GM21528 (cell line): ENCODE measurements around the gene SLC6A11.

ENCODE experiments used
- ATAC-seq: cut with Tn5 transposase; IDR thresholded peaks from one replicate; pipeline ENCODE4 v1.9.1; 2021; ENCODE audit warnings: mild to moderate bottlenecking, moderate library complexity; ENCODE audit not compliant: unreplicated experiment, low FRiP score

Gene SLC6A11

DNA sequence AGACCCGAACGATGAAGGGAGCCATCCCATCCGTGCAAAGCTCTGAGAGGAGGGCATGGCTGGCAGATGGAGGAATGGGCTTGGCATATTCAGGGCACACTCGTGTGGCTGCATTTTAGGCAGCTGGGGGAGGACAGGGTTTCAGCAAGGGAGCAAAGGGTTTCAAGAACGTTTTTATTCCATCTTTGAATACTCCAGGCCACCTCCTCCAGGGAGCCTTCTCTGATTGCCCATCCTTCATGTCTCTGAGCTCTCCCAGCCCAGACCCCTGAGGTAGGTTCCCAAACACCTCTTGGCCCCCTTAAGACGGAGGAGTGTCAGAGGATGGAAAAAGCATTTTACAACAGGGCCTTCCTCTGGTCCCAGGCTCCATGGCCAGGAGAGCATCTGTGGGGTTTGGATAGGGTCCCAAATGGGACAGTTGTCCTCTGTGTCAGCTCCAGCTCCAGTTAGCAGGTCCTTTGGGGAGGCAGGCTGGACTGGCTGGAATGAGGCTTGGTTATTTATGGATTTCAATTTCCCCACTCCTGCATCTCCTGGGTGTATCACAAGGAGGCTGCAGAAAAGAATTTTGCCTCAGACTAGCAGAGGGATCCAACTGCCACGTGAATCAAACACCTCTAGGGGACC is 158.8 kb downstream of the SLC6A11 start:
- no peak for ATAC-seq

DNA sequence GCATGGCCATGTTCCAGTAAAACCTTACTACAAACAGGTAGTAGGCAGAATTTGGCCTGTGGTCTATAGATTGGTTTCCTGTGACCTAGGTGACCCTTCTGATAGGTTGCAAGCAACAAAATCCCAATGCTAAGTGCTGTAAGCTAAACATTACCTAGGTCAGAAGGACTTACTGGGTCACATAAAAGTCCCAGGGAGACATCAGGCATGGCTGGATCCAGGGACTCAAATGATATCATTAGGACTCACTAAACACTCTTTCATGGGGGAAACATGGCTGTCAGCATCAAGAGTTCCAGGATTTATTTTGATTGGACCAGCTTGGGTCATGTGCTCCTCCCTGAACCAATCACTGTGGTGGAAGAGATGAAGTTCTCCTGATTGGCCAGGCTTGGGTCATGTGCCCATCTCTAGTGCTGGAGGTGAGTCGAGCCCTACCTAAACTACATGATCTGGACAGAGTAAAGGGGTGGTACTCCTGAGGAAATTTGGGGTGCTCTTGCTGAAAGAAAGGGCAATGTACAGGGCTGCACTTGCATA is 159.7 kb downstream of the SLC6A11 start:
- ATAC-seq, result no peak

DNA sequence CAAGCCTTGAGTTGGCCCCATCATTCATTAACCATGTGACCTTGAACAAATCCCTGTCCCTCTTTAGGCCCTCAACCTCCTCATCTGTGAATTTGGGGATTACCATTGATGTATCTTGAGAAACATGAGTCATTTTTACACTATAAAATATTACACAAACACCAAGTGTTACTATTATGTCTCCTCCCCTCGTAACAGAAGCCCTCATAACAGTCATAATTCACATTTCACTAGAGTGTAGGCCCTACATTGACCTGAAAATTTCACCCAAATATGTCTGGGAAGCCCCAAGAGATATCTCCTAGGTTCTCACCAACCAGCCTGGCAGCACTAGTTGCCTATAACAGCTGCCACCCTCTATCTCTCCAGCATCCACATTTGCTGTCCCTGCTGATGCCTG is 160.7 kb downstream of the SLC6A11 start:
- no peak for ATAC-seq

DNA sequence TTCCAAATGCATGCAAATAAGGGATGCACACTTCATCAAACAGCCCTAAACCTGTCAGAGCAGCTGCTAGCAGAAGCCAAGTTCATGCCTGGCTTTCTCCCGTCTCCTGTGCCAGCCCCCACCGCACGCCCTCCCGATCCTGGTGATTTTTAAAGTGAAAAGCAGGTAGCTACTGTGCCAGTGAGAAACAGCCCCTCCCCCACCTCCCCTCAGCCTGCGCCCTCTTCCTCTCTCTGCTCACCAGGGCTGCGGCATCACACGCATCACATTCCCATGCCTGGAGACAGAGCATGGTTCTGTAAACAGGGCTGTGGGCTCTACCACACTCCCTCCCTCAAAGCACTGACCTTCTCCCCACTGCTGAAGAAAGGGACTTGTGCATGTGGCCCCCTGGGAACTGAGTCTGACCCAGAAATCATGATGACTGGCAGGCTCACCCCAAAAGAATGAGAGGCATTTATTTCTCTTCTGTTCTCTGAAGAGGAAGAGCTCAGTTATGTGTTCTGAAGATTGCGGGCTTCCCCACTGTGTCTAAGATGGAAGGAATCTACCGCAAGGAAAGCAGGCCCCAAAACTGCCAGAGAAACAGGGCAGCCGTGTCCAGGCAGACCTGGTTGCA is 162.0 kb downstream of the SLC6A11 start:
- ATAC-seq, result no peak

DNA sequence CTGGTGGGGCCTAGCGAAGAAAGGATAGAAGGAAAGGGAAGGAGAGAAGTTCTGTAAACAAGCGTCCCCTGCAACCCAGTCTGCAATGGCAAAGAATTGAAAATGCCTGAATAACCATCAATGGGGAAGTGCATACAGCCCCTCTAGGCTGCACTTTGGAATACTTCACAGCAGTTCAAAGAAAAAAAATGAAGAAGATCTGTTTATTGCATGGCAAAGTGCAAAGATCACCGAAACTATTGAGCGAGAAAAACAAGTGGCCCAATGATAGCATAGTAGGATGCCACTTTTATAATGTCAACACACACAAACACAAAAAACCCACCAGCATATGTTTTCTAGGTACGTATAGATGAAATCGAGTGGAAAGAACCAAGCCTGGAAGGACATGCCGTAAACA is 162.9 kb downstream of the SLC6A11 start:
- no peak for ATAC-seq

DNA sequence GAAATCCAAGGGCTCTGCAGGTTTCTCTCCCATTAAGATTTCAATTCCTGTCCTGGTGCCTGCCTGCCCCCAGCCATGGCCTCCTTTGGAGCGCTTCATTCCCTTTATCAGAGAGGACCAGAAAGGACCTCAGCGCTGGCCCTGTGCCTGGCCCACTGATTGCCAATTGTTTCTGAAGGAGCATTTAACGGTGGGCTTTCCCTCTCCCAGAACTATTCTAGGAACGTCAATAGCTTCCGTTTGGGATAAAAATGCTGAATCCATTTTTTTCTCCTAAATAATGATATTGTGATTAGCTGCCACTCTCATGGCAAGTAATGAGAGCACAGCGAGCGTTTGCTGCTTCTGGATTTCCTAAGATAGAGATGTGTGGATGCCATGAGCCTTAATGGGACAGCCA is 164.3 kb downstream of the SLC6A11 start:
- ATAC-seq, result no peak

DNA sequence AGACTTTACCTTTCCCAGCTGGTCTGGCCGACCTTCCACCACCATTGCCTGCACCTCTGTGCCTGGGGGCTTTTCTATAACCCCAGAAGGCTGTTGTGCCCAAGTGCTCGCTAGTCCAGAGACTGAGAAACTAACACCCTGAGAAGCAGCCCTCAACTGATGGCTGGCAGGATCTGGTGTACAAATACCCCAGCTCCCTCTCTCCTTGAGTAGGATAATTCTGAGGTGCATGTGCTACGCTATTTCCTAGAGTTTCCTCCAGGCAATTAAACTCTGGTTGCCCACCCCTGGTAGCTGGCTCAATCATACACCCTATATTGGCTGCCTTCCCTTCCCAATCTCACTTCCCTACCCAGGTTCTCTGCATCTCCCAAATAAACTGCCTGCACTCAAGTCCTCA is 165.0 kb downstream of the SLC6A11 start:
- ATAC-seq, result no peak

DNA sequence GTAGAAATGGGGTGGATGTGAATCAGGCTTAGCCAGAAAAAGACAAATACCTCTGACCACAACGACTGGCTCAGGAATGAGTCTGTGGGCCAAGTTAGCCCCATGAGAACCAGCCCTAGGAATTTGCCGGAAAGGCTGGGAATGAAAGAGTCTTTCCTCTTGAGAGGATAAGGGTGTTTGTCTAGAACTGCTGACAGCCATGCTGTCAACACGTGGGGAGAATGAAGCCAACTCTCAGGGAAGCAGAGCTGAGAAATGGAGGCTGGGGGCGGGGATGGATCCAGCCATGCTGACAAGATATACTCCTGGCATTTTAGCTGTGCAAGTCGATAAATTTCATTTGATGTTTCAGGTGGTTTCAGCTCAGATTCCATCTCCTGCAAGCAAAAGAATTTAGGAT is 165.9 kb downstream of the SLC6A11 start:
- no peak for ATAC-seq

DNA sequence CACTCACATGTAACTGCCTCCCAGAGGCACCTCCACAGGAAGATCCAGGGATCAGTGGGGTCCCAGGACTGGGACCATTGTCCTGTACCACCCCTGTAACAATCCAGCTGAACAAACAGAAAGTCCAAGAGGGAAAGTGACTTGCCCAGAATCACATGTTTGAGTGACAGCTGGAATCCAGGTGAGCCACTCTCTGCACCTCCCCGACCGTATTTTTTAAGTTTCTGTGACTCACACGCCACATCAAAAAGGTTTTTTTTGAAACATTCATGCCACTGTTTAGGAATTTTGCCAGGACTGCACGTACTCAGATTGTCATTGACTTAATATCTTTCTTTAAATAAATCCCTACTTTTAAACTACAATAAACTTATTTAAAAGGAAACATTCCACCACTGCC is 166.8 kb downstream of the SLC6A11 start:
- ATAC-seq, result no peak

DNA sequence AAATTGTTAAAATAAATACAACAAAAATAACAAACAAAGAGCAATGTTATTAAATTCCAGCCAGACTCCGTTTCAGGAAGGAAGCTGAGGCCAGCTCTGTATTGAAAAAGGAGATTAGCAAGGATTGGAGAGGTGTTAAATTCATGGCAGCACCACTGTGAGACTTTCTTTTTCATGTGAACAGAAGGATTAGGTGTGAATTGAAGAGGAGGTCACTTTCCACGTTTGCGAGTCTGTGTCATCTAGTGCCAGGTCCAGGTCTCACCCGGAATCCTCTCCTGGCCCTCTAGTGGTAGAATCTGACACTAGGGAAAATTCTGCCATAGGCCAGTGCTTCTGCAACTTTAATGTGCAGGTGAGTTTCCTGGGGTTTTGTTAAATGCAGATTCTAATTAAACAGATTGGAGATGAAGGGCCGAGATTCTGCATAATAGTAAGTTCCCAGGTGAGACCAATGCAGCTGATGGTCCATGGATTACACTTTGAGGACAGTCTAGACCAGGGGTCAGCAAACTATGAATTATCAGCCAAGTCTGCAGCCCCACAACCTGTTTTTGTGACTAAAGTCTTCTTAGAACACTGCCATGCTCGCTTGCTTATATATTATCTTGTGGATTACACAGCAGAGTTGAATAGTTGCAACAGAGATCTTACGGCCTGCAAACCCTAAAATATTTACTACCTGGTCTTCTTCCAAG is 167.3 kb downstream of the SLC6A11 start:
- no peak for ATAC-seq

DNA sequence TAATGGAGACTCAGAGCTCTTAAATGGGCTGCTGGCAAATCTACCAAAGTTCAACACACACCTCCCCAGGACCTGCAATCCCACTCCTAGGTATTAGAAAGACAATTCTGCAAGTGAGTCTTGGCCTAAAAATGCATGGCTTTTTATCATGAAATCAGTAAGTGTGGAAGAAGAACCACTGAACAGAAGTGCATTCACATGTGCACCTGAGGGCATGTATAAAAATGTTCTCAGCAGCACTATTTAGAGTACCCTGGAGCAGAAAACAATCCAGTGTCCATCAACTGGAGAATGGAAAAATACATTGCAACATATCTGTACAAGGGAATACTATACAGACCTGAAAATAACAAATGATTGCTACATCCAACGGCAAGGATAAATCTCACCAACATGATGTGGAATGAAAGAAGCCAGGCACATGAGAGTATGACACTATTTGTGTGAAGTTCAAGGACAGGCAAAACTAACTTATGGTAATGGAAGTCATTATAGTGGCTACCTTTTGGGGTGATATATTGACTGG is 168.4 kb downstream of the SLC6A11 start:
- no peak for ATAC-seq

DNA sequence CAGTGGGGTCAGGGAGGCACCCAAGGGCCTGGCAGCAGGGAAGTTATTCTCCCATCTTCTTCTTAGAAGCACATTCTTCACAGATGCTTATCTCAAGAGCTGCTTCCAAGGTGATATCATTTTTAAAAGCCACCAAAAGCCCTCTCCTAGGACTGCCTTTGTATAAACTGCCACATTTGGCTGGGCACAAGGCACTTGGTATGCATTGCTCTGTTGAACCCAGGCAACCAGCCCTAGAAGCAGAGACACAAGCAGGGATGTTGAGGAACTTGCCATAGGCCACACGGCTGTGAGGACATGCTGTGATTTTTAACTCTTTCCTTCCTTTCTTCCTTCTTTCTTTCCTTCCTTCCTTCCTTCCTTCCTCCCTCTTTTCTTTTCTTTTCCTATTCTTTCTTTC is 169.2 kb downstream of the SLC6A11 start:
- ATAC-seq, result no peak

DNA sequence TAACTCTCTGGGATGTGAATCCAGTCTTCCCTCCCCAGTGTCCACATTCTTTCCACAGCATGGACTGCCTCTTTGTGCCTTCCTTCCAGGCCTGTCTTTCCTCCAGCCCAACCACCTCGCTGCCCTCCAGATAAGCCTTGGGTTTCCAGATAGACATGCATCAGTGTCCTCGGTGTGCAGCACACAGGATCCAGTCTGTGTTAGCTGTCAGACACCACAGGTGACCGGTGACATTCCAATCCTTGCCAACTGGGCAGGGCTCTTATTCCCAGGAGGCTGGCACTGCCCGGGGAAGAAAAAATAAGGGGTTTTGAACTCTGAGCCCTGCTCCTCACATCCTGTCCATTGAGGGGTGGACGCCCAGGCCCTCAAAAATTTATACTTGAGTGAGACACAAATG is 170.6 kb downstream of the SLC6A11 start:
- ATAC-seq, result no peak

DNA sequence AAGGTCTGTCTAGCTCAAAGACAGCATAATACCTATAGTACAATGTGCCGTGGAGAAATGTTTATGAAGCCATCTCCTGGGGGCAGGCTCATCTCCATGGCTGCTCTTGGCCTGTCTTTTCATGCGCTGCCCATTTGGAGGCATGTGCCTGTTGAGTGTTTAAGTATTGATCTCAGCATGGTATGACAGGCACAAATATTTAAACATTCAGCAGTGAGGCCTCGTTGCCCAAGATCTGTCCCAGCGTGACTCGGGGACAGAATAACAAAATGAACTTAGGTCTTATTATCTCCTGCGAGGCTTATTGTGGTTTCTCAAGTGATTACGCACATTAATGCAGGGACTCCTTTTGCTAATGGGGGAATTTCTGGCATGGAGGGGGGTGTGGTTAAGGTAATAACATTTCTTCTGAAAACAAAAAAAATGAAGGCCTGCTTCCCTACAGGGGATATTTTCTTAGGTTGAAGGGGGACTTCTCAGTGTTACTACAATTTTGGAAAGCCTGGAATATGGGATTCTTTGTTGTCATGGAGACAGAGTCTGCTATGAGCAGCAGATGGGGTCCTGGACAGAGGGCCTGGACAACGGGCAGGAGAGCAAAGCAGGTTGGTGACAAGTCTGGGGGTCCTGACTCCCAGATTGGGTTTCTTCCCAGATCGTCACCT is 172.1 kb downstream of the SLC6A11 start:
- ATAC-seq, result no peak

DNA sequence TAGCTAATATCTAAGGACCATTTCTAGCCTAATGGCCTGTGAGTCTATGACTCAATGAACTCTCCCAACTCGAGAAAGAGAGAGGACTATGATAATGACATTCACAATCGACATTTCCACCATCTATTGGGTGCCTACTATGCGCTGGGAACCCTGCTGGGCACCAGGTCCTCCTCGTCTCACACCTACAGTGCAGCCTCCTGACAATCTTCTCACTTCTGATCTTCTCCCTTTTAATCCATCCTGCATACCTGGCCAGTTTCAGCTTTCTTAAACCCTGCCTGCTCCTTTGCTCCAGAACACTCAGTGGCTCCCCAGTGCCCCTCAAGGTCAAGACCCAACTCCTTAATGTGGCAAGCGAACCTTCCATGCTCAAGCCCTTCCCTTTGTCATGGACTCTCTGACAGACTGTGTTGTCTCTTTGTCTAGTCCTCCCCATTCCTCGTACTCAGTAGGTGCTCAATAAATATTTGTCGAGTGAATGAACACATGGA is 173.0 kb downstream of the SLC6A11 start:
- ATAC-seq, result no peak
